IPS DF 6.9 (cell line): ENCODE data around the gene MKI67.

ENCODE experiments used
- DNase-seq: peaks from one replicate; pipeline ENCODE4 v3.0.0-alpha.2; 2013; ENCODE audit warnings: low read depth, low spot score
- H3K27ac ChIP-seq: one replicate; pipeline ENCODE4 v1.5.1; 2013; ENCODE audit warnings: low read length, control low read depth
- H3K27me3 ChIP-seq: 2 replicates; pipeline ENCODE4 v1.6.1; 2013; ENCODE audit warnings: mild to moderate bottlenecking, low read length; ENCODE audit not compliant: control insufficient read depth, insufficient read depth
- H3K36me3 ChIP-seq: 2 replicates; pipeline ENCODE4 v1.6.1; 2013; ENCODE audit warnings: low read length; ENCODE audit not compliant: control insufficient read depth, insufficient read depth
- H3K4me1 ChIP-seq: 2 replicates; pipeline ENCODE4 v1.6.1; 2013; ENCODE audit warnings: low read length; ENCODE audit not compliant: control insufficient read depth, insufficient read depth
- H3K4me3 ChIP-seq: 2 replicates; pipeline ENCODE4 v1.5.1; 2013; ENCODE audit warnings: mild to moderate bottlenecking, low read length
- H3K9me3 ChIP-seq: 2 replicates; pipeline ENCODE4 v1.6.1; 2013; ENCODE audit warnings: low read length, inconsistent platforms; ENCODE audit not compliant: control insufficient read depth, insufficient read depth
- WGBS: extraction: QIAGEN DNeasy Blood & Tissue Kit; methylation state at CpG from one replicate; pipeline ENCODE4 v1.1.7; 2013; ENCODE audit warnings: mixed read lengths, missing lambda C conversion rate; ENCODE audit not compliant: insufficient read length, insufficient coverage; 5-methylcytosine and 5-hydroxymethylcytosine counted together

MKI67 gene

DNA sequence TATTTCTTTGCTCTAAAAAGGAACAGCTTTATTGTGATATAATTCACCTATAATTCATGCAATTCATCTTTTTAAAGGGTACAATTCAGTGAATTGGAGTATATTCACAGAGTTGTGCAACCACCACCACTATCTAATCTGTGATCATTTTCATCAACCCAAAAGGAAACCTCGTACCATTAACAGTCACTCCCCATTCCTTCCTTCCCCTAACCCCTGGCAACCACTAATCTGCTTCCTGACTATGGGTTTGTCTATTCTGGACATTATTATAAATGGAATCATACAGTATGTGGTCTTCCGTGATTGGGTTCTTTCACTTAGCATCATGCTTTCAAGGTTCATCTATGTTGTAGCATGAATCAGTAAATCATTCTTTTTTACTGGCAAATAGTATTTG is 52.3 kb downstream of the MKI67 start:
- Histone ChIP-seq H3K4me3 (no peak overlapping the region), H3K27ac (no peak overlapping the region), H3K27me3 (no peaks in the 10 kb centered on the region), H3K9me3 (no peaks in the 10 kb centered on the region), H3K36me3 (no peaks in the 10 kb centered on the region), H3K4me1 (peaks cover 1% of the 10 kb centered on the region; the same call in 1 of the 2 replicates)
- no CpG with 5 or more reads among the region's 2 CpGs for whole genome bisulfite sequencing
- no peak for DNase-seq

DNA sequence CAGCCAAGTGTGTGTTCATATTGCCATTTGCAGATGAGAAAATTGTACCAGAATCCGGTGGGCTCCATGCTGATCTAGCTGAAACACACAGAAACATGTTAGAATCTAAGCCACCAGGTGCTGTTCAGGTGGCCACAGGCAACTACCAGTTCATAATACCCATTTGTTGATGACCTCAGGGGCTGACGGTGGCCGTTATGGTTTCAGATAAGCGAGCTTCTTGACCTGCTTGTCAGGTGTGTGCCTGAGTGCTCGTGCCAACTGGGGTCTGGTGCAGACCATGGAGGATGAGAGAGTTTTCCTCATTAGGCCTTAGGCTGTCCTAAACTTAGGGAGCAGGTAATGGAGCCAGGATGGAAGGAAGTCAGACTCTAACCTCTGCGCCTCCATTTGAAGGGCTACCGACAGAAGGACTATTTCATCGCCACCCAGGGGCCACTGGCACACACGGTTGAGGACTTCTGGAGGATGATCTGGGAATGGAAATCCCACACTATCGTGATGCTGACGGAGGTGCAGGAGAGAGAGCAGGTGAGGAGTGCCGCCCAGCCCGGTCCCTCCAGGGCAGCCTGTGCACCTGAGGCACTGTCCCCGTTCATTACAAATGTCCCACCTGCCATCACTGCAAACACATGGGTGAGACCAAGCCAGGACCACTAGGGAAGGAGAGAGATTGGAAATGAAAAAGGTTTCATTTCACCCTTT is 53.1 kb downstream of the MKI67 start:
- H3K4me1 ChIP-seq = 0 out of 2 replicates have a peak, but pooled peaks cover 1% of the 10 kb centered on the region
- H3K27me3 ChIP-seq = no peaks in the 10 kb centered on the region
- no CpG with 5 or more reads among the region's 14 CpGs for WGBS
- DNase-seq = no peak
- no peaks in the 10 kb centered on the region for H3K36me3 ChIP-seq
- H3K4me3 ChIP-seq = no peak overlapping the region
- no peaks in the 10 kb centered on the region for H3K9me3 ChIP-seq
- no peak overlapping the region for H3K27ac ChIP-seq

DNA sequence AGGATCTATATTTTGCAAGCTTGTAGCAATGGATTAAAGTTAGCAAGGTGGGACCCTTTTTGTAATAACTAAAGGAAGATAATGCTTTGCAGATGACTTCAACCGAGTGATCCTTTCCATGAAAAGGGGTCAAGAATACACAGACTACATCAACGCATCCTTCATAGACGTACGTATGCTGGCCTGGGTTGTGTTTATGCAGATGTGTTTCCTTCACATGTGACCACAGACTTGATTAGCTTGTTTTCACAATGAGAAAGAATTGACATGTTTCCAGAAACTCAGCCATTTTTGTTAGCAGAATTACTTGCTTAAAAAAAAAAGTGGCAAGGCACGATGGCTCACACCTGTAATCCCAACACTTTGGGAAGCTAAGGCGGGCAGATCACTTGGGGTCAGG is 54.2 kb downstream of the MKI67 start:
- H3K27ac ChIP-seq = no peak overlapping the region
- H3K27me3 ChIP-seq = no peaks in the 10 kb centered on the region
- WGBS = no CpG with 5 or more reads among the region's 6 CpGs
- no peak for DNase-seq
- no peak overlapping the region for H3K4me3 ChIP-seq
- H3K9me3 ChIP-seq = no peaks in the 10 kb centered on the region
- no peaks in the 10 kb centered on the region for H3K36me3 ChIP-seq
- 0 out of 2 replicates have a peak, but pooled peaks cover 1% of the 10 kb centered on the region for H3K4me1 ChIP-seq

DNA sequence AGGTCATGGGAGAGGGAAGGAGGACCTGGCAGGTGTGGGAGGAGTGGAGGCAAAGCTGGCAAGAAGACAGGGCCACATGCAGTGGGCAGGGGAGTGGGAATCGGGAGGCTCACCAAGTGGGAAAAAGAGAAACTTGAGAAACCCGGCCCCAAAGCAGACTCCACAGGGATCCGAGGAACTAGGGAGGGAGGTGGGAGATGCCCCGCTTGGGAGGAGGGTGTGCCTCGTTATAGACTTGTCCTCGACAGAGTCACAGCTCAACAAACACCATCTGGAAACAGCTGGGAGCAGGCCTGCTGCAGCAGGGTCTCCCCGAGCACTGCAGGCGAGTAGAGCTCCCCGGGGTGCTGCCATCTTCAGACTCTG is 54.8 kb downstream of the MKI67 start:
- H3K9me3 ChIP-seq = no peaks in the 10 kb centered on the region
- no peak for DNase-seq
- H3K4me3 ChIP-seq = no peak overlapping the region
- H3K4me1 ChIP-seq = 0 out of 2 replicates have a peak, but pooled peaks cover 1% of the 10 kb centered on the region
- no peaks in the 10 kb centered on the region for H3K27me3 ChIP-seq
- WGBS = no CpG with 5 or more reads among the region's 9 CpGs
- no peaks in the 10 kb centered on the region for H3K36me3 ChIP-seq
- no peak overlapping the region for H3K27ac ChIP-seq

DNA sequence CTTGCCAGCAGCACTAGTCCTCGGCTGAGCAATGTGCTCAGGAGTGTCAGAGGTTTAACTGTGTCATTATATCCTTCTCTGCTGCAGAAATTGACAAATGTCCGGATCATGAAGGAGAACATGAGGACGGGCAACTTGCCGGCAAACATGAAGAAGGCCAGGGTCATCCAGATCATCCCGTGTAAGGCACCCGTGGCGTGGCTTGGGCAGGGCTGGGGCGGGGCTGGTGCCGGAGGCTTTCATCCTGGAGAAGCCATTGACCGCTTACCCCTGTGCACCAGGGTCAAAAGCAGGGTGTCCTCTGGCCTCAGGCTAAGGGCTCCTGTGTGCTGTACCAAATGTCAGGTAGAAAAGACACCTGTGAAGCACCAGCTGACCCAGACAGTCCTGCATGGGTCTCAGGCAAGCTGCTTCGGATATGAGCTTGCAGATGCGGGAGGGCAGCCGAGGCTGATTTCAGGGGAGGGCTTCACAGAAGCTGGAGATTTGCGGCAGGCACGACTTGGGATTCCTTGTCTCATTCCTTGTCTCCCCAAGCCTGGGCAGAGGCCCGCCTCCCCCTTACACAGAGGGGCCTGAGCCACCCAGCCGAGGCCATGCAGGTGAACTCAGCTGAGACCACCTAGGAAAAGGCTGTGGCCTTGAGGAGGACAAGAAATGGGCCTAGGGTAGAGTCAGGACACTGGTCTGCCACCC is 55.4 kb downstream of the MKI67 start:
- WGBS = no CpG with 5 or more reads among the region's 17 CpGs
- Histone ChIP-seq H3K4me3 (no peak overlapping the region), H3K9me3 (no peaks in the 10 kb centered on the region), H3K4me1 (0 out of 2 replicates have a peak, but pooled peaks cover 1% of the 10 kb centered on the region), H3K36me3 (no peaks in the 10 kb centered on the region), H3K27me3 (no peaks in the 10 kb centered on the region), H3K27ac (no peak overlapping the region)
- no peak for DNase-seq

DNA sequence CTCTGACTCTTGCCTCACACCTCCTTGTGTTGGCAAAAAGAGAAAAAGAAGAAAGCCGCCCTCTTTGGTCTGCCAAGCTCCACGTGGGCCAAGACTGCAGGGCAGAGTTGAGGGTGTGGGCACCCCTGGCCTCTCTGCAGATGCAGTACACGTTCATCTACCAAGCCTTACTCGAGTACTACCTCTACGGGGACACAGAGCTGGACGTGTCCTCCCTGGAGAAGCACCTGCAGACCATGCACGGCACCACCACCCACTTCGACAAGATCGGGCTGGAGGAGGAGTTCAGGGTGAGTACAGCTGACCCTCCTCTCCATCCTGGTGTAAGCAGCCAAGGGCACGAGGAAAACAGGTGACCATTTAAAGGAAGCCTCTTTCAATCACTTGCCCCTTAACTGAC is 56.1 kb downstream of the MKI67 start:
- Histone ChIP-seq H3K4me1 (0 out of 2 replicates have a peak, but pooled peaks cover 1% of the 10 kb centered on the region), H3K4me3 (no peak overlapping the region), H3K27me3 (no peaks in the 10 kb centered on the region), H3K27ac (no peak overlapping the region), H3K9me3 (no peaks in the 10 kb centered on the region), H3K36me3 (no peaks in the 10 kb centered on the region)
- no CpG with 5 or more reads among the region's 10 CpGs for WGBS
- DNase-seq = no peak

DNA sequence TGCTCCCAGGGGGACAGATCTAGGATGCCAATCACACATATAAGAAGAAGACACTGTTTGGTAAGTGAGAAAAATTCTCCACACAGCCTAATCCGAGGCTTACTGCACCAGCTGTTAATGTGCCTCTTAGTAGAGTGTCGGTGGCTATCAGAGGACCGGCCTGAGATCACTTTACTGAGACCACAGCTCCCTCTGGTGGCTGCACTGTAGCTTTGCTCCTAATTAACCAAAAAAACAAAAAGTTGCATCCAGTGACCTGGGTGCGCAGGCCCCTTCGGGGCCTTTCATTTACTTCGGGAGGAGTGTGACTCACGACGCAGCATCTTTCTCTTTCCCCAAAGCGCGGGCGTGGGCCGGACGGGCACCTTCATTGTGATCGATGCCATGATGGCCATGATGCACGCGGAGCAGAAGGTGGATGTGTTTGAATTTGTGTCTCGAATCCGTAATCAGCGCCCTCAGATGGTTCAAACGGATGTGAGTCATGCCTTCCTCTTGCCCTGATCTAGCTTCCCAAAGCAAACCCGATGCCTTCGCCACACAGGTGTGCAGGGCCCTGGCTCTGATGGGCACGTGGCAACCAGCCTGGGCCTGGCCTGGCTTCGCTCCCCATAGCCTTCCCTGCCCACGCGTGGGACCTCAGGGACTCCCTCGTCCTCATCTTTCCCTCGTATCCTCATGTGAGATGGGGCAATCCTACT is 56.7 kb downstream of the MKI67 start:
- Histone ChIP-seq H3K27ac (no peak overlapping the region), H3K4me1 (0 out of 2 replicates have a peak, but pooled peaks cover 1% of the 10 kb centered on the region), H3K36me3 (no peaks in the 10 kb centered on the region), H3K27me3 (no peaks in the 10 kb centered on the region), H3K4me3 (no peak overlapping the region), H3K9me3 (no peaks in the 10 kb centered on the region)
- WGBS = no CpG with 5 or more reads among the region's 28 CpGs
- no peak for DNase-seq

DNA sequence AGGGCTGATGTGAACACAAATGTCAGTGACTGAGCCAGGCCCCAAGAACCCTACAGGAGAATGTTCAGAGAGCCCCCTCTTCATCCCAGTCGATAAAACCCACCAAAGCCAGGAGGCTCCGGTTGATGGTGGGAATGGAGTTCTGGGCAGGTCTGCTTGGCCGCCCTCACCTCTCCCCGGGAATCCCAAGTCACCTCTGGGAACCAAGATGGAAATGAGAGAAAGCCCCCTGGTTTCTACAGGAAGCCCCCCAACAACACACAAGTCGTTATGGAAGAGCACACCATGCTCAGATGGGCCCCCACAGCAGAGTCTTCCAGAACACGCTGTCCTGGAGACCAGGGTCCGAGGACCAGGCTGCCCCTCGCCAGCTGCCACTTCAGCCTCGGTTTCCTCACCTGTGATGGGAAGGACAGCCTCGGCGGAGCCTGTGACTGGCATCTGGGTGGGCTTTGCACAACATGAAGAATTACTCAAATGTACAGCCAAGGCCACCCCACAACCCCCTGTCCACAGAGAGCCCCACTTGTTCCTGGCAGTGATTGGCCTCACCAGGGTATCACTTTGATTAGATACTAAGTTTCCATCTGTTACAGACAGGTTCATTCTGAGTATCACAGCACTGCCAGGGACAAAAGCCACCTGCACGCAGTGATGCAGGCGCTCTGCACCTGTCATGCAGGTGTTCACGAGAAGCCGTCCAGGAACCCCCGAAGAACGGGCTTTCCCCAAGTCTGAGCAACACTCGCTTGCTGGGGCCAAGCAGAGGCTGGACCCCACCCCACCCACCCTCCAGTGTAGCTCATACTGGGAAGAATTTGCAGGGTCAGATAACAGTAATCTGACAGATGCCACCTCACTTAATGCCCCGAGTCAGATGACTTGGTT is 57.6 kb downstream of the MKI67 start:
- H3K27ac ChIP-seq = no peak overlapping the region
- no CpG with 5 or more reads among the region's 19 CpGs for WGBS
- H3K4me1 ChIP-seq = 0 out of 2 replicates have a peak, but pooled peaks cover 4% of the 10 kb centered on the region
- no peaks in the 10 kb centered on the region for H3K36me3 ChIP-seq
- H3K9me3 ChIP-seq = no peaks in the 10 kb centered on the region
- H3K4me3 ChIP-seq = no peak overlapping the region
- H3K27me3 ChIP-seq = no peaks in the 10 kb centered on the region
- no peak for DNase-seq

DNA sequence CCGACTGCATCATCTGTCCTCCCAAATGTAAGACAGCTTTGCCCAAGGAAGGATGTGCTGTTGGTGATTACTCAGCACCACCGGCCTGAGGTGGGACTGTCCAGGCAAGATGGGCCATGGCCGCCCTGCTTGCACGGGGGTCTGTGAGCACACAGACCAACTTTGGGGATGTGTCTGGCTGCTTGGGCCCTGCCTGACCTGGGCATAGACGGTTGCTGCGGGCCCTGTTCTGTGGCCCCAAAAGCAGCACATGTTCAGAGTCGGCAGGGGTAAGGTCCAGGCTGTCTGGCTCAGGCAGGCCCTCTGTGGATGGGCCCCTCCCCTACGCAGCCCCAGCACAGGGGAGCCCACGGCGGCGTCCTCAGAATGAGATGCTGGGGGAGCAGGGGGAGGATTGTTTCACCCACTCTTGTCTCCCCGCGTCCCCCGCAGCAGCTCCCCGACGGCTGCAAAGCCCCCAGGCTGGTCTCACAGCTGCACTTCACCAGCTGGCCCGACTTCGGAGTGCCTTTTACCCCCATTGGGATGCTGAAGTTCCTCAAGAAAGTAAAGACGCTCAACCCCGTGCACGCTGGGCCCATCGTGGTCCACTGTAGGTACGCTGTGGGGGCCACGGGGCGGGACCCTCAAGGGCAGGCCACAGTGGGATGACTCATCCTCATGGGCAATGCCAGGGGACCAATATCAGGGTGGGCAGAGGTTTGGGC is 58.4 kb downstream of the MKI67 start:
- no peak for DNase-seq
- Histone ChIP-seq H3K4me3 (no peak overlapping the region), H3K9me3 (no peaks in the 10 kb centered on the region), H3K36me3 (no peaks in the 10 kb centered on the region), H3K27ac (no peak overlapping the region), H3K27me3 (no peaks in the 10 kb centered on the region), H3K4me1 (peaks cover 5% of the 10 kb centered on the region; the same call in 1 of the 2 replicates)
- no CpG with 5 or more reads among the region's 25 CpGs for WGBS
